DMS 273 treated with DMSO at 0.1 percent for 48 hours (cell line): ENCODE measurements around the gene SLFN12L.
"Not testable (repeated sequence)": the region's sequence is repeated elsewhere in the genome, so short reads cannot be mapped to it uniquely, and the experiment has no call there.

Experiments
- DNase-seq: peaks from one replicate; lab custom pipeline; 2025; lab: John Stamatoyannopoulos, UW

SLFN12L gene

DNA sequence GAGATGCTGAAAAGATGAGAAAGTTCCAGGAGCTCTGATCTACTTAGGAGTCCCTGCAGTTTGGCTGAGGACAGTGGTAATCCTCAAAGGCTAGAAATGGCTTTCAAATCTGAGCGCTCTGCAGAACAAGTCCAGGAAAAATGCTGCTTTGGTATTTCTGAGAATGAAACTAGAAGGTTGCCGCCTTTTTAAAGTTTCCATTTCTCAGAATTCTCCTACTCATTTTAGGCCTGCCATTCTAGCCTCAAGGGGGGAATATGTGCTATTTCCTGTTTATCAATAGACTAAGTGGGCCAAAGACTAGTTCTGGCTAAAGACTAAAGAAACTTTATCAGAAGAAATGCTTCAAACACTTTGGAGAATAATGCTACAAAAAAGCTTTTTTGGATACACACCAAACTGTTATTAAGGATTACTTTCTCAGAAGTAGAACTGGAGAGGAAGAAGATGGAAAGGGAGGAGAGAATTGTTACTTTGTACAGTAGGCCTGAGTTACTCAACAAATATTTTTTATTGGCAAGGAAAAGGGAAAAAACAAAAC, at the start of gene SLFN12L:
SLFN12L (minus strand) TSS at position 78 of the 541 bp plus-strand sequence. CDS start 15,314 bp downstream, outside the sequence.
- DNase-seq: no peak

- no peak for DNase-seq
These were observed 49.1 kb upstream of the SLFN12L start for GRCh38 chr17:35586569-35587073.

DNA sequence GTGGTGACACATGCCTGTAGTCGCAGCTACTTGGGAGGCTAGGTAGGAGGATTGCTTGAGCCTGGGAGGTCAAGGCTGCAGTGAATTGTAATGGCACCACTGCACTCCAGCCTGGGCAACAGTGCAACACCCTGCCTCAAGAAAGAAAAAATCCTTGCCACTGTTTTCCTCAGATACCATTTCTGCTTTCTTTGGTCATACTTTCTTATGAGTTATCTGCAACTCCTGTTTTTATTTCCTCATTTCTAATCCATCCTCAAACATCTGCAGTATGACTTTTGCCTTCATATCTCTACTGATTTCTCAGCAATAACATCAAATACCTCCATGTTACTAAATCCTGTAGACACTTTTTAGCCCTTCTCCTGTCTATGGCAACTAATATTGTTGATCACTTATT, 46.6 kb upstream of the SLFN12L start:
- DNase-seq: no peak

GRCh38 chr17:35578929-35579432, 41.5 kb upstream of the SLFN12L start:
- DNase-seq: no peak

DNA sequence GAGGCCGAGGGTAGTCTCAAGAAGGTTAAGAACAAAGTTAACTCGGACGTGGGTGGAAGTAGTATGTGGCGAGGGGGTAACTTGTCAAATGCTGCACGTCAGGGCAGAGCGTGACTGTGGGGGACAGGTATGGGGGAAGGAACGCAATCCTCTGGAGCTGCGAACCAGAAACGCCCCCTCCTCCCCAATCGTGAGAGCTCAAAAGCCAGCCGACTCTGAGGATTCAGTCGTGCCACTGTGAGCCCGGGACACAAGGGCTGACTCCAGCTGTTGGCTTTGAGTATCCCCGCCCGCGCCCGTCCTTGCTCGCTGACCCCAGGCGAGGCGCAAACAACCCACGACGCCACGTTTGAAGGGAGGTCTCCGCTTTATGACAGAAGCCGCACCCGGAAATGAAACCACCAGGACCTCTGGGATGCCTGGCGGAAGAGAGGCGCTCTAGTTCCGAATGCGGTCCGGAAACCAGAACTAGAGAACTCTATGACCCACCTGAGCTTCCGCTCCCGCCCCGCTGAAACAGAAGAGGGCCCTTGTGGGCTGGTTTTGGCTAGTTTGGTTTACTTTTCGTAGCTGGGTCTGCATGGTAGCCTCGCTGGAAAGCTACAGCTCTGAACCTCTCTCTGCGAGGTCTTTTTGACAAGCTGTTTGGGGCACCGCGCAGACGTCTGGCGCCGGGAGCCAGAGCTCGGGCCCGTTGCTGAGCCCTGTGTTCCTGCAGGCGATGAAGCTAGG, 40.9 kb upstream of the SLFN12L start, which contains the start of gene PEX12:
PEX12 (minus strand) TSS at position 375 of the 732 bp plus-strand sequence. CDS start 550 bp downstream, outside the sequence.
- peak; percentile 84 for DNase-seq

DNA sequence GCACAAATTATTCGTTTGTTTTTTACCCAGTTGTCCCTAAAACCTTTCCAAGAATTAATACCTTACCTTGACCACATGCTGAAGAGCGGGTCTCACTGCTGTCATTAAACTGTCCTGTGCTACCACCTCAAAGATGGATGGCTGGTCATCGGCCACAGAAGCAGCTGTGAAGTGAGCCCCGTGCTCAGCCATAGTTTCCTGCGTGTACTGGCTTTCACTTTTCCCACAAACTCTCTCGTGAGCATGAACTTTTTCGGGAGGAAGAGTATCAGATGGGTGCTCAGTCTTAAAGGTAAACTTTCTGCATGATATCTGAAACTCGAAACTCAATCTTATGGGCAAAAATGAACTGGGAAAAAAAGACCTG, 40.3 kb upstream of the SLFN12L start:
- no peak for DNase-seq

- no peak for DNase-seq
These were observed 38.3 kb upstream of the SLFN12L start for GRCh38 chr17:35575759-35576158.

DNA sequence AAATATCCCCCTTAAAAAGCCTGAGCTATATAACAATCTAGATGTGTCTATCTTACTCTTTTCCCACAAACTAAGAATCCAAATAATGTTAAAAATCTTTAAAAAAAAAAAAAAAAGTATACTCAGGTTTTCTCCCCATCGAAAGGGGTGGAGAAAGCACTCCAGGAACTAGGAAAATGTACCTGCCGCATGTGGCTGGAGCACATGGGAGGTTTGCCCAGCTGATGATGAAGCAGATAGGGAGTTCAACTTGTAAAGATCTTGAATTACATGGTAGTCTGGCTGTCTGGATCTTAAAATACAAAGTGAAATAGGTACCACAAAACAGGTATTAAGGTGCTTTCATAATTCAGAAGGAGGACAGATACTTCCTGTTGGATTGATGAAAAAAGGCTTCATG, 31.9 kb upstream of the SLFN12L start:
- no peak for DNase-seq

DNA sequence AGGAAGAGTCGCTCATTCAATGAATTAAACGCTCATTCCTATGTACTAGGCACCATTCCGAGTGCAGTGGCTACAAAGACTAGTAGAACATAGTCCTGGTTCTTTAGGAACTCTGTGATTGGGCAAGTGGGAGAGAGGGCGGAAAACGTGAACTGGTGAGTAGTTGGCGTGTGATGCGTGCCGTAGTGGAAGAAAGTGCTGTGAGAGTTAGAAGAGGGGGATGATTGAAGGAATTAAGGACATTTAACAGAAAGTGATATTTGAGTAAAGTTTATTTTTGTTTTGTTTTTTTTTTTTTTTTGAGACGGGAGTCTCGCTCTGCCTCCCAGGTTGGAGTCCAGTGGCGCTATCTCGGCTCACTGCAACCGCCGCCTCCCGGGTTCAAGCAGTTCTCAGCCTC, 31.1 kb upstream of the SLFN12L start:
- no peak for DNase-seq

GRCh38 chr17:35566968-35567367, 29.5 kb upstream of the SLFN12L start:
- no peak for DNase-seq

DNA sequence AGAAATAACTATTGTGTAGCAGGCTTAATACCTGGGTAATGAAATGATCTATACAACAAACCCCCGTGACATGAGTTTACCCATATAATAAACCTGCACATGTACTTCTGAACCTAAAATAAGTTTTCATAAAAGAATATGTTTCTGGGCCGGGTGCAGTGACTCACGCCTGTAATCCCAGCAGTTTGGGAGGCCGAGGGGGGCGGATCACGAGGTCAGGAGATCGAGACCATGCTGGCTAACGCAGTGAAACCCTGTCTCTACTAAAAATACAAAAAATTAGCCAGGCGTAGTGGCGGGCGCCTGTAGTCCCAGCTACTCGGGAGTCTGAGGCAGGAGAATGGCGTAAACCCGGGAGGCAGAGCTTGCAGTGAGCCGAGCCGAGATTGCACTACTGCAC, 25.7 kb upstream of the SLFN12L start:
- not testable (repeated sequence) for DNase-seq

GRCh38 chr17:35560703-35561102, 23.2 kb upstream of the SLFN12L start, which contains the start of gene SLFN14:
SLFN14 (minus strand) TSS chr17:35560819; CDS start chr17:35558062, 2,757 bp downstream.
- no peak for DNase-seq

DNA sequence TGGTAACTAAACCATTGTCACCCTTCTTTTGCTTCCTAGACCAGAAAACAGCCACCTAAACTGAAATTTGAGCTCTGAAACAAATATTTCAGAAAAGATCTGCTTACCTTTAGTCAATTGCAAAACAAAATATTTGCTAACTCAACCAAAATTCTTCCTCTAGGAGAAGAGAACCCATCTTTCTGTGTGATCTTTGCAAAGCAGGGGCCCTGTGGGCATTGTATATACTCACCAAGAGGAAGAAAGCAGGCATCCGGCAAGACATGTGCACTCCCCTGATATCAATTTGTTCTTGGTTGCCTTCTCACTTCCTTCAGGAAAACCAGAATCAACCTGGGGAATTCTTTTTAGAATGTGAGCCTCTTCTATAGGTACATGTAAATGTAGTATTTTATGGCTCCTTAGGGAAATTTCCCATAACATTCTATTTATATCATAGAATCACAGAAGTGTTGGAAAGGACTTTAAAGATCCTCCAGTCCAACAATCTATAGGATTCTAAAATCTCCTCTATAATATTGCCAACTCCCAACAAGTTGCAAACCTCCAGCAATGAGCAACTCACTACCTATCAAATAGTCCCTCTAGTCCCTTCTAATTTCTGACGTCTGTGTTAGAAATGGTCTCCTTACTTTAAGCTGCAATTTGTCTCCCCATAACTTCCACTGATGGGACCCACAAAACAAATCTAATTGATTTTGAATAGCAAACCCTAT, 22.2 kb upstream of the SLFN12L start:
- no peak for DNase-seq

GRCh38 chr17:35557353-35557752, 19.9 kb upstream of the SLFN12L start:
- no peak for DNase-seq

DNA sequence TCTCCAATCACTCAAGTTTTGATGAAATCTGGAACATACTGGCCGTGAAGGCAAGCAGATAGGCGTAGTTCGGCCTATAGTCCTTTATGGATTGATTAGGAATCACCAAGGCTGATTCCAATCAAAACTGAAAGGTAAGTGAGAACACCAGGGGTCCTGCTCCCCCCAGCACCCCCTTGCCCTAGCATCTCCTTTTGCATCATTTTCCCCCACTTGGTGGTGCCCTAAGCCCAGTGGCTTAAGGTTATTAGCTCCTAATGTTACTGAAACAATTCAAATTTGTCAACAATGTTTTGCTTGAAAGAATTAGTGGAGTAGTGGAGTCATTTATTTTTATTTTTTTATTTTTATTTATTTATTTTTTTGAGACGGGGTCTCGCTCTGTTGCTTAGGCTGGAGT, 18.2 kb upstream of the SLFN12L start:
- no peak for DNase-seq

GRCh38 chr17:35554668-35555067, 17.2 kb upstream of the SLFN12L start:
- no peak for DNase-seq

GRCh38 chr17:35553310-35553709, 15.8 kb upstream of the SLFN12L start:
- DNase-seq: no peak

- DNase-seq: no peak
These were observed 11.5 kb upstream of the SLFN12L start for GRCh38 chr17:35548978-35549377.

GRCh38 chr17:35548208-35548810, 10.8 kb upstream of the SLFN12L start:
- DNase-seq: no peak

- no peak for DNase-seq
These were observed 9.0 kb upstream of the SLFN12L start for GRCh38 chr17:35546487-35546886.

DNA sequence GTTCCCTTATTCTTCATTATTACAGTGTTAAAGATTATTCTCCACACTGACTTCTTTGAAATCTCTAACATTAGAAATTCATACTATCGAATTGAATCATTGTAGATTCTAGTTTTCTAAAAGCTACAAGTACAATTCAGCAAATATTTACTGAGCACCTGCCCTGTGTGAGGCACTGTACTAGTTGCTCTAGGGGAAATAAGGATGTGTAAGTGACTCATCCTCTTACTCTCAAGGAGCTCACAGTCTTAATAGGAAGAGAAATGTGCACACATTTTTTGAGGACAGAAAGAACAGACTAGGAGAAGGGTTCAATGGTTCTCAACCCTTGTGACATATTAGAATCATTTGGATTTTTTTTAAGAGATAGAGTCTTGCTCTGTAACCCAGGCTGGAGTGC, 7.7 kb upstream of the SLFN12L start:
- DNase-seq: no peak

GRCh38 chr17:35543856-35544255, 6.4 kb upstream of the SLFN12L start:
- DNase-seq: no peak
